HG03066 (cell line): Measurements from ENCODE around the gene SMOC2.

Source experiments
- ATAC-seq: cut with Tn5 transposase; IDR thresholded peaks from one replicate; pipeline ENCODE4 v1.9.1; 2021; ENCODE audit warnings: low read depth; ENCODE audit not compliant: unreplicated experiment

SMOC2 gene, protein sequence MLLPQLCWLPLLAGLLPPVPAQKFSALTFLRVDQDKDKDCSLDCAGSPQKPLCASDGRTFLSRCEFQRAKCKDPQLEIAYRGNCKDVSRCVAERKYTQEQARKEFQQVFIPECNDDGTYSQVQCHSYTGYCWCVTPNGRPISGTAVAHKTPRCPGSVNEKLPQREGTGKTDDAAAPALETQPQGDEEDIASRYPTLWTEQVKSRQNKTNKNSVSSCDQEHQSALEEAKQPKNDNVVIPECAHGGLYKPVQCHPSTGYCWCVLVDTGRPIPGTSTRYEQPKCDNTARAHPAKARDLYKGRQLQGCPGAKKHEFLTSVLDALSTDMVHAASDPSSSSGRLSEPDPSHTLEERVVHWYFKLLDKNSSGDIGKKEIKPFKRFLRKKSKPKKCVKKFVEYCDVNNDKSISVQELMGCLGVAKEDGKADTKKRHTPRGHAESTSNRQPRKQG

DNA sequence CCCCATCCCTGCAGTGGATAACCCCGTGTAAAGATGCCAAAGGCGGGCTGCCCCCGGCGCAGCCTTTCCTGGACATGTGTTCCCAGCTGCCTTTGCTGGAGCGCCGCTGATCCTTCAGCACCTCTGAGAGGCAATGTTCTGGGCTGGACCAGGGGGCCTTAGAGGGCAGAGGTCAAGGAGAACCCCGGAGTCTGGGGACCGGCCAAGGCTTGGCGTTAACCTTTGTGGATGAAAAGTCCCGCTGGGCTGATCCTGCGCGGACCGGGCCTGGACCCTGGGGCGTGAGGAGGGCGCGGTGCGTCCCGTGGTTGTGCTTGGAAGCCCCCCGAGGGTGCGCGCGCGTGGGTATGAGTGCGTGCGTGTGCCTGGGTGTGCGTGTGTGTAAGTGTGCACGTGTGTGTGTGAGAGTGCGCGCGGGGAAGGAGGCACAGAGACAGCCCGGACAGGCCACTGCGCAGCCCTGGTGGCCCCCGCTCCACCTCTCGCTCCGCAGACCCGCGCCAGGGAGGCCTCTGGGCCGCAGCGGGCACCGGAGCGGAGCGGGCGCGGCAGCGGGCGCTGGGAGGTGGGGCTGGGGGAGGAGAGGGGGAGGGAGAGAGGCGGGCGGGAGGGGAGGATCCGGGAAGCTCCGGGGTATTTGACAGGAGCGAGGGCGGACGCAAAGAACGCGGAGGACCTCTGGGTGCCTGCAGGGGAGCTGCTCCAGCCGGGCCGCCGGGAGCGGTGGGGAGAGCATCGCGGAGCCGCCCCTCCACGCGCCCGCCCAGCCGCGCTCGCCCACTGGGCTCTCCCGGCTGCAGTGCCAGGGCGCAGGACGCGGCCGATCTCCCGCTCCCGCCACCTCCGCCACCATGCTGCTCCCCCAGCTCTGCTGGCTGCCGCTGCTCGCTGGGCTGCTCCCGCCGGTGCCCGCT, at the start of gene SMOC2:
Gene SMOC2 (plus strand): TSS at position 665 of the 914 bp plus-strand sequence. CDS start 187 bp downstream, at position 852.
- ATAC-seq, result no peak

DNA sequence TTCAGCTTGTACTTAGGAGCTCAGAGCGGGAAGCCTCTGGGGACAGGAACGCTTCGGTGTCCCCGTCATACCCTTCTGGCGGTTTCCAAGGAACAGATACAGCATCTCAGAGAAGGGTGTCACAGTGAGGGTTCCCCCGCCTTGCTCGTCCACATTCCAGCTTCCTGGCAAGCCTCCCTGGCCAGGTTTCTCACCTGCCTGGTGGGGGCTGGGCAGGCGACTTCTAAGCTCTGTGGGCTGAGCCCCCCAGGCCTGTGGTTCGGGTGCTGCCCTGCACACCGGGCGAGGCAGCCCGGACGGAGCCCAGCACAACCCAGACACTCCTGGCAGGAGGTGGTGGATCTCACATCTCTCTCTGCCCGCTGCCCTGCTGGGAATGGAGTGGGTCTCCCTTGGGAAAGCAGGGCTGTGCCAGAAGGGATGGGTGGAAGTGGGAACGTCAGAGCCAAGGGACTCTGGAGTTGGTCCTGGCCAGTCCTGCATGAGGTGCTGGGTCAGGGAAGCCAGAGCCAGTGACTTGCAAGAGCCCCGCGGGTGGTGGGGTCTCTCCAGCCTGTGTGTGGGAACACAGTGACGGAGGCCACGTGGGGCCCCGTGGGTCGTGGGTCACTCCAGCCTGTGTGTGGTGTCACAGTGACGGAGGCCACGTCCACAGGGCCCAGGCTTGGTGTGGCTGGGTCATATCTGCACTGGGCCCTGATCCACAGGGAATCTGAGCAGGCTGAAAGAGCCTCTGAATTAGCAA, 47.7 kb upstream of the SMOC2 start:
- no peak for ATAC-seq

DNA sequence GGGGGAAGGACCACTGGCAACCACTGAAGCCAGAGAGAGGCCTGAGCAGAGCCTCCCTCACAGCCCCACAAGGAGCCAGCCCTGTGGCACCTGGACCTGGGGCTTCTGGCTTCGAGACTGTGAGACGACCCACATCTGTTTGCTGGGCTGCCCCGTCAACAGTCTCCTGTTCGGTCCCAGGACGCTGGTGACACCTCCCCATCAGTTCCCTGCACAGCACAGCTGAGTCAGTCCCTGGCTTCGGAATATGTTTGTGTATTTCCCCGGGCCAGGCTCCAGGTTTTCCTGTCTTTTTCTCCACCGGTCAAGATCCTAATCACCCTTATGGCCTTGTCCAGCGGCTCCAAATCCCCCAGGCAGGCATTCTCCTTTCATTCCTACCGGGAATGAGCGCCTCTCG, 46.4 kb upstream of the SMOC2 start:
- ATAC-seq, result no peak

DNA sequence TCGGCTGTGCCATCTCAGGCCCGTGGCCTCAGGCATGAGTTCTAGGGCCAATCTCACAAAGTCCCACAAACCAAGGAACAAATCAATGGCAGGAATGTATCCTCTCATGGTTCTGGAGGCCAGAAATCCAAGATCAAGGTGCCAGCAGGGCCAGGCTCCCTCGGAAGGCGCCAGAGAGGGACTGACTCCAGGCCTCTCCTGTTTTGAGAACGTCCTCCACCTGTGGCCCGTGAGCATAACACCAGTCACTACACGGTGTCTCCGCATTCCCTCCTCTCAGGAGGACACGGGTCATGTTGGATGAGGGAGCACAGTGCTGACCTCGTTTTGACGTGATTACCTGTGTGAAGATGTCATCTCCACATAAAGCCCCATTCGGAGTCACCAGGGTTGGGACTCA, 45.0 kb upstream of the SMOC2 start:
- ATAC-seq, result no peak

DNA sequence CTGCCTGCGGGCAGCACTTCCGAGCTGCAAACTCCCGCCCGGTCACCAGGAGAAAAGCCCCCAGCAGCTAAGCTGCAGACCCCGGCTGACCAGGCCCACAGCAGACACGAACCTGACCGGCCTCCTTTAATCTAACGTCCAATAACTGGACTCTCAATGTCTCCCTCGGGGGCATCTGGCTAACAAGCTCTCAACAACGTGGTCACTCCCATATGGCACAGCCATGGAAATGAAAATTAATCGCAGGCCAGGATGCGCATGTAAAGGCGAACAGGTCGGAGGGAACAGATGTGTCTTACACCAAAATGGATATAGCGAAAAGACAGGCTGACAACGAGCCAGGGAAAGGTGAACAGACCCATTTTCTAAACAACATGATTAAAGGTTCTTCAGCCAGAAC, 44.4 kb upstream of the SMOC2 start:
- no peak for ATAC-seq

DNA sequence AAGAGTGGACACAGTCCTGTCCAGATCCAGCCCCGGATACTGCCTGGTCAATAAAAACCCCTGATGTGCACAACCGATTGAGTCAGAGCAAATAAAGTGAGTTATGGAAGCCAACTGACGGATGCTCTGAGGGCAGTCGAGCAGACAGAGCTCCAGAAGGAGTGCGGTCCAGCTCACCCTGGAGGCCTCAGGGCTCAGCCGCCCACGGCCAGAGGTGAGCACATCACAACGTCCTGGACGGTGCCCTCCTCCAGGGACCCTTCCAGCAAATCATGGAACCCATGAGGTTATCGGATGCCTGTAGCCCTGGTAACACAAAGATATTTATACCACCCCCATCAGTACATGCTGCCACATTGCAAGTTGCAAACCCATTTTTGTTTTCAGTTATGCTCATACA, 44.0 kb upstream of the SMOC2 start:
- no peak for ATAC-seq

DNA sequence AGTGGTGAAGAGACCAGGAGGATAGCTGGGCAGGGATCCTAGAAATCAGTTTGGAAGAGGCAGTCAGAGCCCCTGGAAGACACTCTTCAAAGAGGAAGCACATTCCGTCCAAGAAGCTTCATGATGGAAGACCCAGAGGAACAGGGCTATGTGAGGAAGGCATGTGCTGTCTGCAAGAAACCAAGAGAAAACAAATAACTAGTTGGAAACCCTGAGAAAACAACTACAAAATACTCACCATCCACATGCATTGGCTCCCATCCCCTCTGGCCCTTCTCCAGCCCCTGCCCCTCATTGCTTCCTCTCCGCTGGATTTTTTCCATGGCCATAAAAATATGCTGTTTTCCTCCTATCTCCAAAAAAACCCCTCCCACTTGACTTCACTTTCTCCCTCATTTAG, 40.9 kb upstream of the SMOC2 start:
- no peak for ATAC-seq

DNA sequence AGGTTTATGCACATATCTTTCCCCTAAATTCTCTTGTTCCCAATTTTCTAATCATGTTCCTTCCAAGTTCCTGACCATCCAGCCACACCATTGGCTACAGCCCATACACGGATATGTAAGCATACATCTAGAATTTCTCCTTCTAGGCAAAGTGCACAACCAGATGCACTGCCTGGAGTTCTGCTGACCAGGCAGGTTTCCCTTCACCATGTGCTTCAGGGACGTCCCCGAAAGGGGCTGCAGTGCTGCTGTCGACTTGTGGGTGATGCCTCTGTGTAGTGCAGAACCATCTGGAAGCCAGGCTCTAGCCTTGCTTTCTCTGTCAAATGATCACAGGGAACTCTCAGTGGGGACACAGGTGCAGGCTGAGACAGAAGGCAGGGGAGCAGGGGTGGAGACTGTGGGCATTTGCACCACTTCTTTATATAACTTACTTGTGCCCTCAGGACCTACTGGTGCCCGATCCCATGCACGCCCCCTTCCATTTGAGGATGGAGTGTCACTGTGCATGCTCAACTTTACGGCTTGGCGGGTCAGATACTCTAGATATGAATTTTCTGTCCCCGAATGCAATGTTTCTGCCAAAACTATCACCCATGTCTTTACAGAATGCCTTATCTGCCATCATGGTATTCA, 37.5 kb upstream of the SMOC2 start:
- no peak for ATAC-seq

DNA sequence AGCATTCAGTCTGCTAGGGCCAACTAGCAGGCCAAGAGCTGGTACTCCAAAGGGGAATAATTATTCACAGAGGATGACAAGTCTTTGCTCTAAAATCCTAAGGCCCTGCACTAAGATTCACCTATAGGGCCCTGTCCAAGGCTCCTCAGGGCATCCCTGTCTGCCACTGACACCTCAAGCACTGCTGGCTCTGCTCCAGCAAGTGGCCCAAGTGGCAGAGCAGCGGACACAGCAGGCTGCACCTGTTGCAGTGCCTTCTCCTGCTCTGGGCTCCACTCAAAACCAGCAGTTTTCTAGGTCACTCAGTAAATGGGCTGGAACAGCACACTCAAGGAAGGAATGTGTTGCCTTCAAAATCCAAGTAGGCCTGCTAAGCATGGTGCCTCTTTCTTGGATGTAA, 36.4 kb upstream of the SMOC2 start:
- ATAC-seq, result no peak

DNA sequence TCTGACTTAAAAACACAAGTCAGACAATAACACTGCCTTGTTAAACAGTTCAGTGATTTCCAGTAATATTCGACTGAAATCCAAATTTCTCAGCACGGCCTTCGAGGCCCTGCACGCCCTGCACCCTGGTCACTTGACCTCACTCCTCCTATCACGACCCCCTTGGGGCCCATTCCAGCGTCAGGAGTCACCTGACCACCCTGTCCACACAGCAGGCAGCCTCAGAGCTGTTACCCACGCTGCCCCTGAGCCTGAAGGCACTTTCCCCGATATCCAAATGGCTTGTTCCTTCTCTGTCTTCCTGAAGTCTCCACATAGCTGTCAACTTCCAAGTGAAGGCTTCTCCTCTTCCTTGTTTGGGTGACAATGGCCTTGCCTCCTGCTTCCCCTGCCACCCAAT, 33.1 kb upstream of the SMOC2 start:
- no peak for ATAC-seq

DNA sequence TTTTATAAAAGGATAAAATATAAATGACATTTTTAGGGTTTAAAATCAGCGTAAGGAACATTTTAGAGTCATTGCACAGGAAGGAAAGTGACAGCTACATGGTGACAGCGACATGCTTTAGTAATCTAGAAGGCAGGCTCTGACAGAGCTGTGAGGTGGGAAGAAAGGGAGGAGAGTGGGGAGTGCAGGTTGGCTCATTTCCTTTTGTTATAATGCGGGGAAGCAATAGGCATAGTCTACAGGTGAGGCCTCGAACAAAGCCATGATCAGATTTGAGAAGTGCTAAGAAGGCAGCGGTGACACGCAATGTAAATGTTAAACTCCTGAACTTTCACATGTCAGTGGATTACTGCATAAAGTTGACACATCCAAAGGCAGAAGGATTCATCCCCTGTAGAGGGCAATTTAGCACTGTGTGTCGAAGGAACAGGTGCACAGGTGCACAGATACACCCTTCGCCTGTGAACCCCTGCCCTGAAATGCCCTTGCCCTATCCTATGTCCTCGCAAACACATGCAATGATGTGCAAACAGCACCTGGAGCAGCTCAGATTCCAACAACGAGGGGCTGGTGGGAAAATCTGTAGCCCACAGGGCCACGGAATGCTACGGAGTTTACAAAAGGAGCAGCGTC, 32.4 kb upstream of the SMOC2 start:
- ATAC-seq, result no peak

DNA sequence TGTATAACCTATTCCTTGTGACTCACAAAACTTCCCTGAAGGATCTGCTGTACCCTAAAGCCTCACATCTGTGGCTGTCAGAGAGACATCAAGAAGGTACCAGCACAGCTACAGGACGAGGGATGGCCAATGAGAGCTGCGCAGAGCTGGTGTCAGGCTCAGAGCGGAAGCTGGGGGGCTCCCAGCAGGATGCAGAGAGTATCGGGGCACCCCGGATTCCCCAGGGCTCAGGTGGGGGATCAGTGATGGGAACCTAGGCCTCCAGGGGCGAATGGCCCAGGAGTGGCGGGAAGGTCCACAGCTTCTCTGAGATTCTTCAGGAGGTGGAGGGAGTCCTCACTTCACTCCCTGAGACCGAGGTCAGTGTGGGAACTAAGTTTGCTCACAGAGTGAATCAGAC, 30.9 kb upstream of the SMOC2 start:
- no peak for ATAC-seq

DNA sequence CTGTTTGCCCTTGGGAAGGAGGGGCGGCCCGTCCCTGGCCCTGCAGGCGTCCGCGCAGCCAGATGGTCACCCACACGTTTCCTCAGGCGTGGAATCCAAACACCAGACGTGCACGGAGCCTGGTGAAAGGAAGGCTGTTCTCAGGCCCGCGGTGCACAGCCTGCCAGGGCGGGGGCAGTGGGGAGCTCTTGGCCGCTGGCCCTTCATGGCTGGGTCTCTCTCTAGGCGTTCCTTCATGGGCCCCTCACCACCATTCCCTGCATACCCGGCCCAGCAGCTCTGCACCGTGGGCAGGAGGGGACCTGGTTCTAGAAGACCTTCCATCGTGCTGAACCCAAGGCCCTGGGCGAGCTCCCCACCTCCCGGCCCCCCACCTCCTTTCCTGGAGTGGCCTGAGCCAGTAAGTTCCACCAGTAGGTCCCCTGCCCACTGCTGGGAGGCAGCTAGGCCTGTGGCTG, 30.4 kb upstream of the SMOC2 start:
- no peak for ATAC-seq

DNA sequence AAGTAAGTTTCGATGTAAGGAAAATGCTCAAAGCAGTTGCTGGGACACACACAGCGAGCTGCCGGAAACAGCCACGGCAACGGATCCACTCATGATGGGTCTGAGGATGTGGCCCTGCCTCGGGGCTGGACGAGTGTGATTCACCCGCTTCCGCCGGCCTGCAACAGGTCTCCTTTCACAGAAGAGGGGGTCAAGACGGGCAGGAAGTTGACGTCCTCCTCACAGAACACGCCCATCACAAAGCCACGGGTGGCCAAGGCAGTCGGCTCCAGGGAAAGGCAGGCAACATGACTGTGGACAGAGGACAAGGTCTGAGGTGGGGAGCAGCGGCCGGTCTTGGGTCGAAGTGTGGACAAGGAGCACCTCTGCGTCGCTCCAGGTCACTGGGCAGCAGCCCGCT, 29.9 kb upstream of the SMOC2 start:
- no peak for ATAC-seq

DNA sequence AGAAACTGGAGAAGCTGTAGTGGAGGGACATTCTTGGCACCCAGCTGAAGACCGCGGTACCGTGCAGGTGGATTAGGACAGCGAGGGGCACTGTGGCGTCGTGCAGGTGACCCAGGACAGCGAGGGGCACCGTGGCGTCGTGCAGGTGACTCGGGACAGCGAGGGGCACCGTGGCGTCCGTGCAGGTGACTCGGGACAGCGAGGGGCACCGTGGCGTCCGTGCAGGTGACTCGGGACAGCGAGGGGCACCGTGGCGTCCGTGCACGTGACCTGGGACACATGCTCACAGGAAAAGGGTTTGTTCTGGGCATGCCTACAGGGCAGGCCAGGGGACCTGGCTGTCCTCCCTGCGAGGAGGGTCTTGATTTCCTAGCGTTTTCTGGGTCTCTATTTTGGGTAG, 29.2 kb upstream of the SMOC2 start:
- ATAC-seq, result no peak

DNA sequence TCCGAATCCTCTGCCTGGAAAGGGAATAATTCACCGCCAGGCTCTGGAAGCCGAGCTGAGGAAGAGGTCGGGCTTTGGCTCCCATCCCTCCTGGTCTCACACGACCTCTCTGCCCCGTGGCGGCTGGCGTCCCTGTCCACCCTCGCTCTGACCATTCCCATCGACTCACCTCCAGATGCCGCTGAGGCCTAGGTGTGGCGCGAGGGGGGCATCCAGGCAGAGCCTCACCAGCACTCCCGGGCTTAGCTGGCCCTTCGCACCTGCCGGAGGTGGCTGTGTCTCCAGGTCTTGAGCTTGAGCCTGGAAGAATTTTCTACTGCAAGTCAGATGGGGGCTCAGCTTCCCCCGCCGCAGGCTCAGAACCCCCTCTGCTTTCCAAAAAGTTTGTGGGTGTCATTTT, 28.5 kb upstream of the SMOC2 start:
- no peak for ATAC-seq

DNA sequence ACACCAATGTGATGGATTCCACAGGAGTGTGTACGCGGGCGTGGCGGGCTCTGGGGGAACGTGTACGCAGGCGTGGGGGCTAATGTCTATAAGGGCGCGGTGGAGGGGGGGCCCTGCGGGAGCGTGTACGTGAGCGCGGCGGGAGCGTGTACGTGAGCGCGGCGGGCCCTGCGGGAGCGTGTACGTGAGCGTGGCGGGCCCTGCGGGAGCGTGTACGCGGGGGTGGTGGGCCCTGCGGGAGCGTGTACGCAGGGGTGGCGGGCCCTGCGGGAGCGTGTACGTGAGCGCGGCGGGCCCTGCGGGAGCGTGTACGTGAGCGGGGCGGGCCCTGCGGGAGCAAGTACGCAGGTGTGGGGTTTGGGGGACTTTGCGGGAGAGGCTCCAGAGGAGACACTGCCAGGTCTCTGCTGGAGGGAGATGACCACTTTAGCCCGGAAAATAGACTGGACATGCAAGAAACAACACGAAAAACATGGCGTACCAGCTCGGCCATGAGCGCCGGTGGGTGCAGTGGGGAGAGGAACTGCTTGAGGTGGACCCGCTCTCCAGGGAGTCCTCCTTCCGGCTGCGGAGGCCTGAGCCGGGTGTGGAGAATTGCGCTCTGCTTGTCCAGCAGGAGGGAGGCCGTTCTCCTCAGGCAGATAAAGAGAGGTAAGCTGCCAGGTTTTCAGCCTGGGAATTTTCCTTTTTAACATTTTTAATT, 27.8 kb upstream of the SMOC2 start:
- no peak for ATAC-seq

DNA sequence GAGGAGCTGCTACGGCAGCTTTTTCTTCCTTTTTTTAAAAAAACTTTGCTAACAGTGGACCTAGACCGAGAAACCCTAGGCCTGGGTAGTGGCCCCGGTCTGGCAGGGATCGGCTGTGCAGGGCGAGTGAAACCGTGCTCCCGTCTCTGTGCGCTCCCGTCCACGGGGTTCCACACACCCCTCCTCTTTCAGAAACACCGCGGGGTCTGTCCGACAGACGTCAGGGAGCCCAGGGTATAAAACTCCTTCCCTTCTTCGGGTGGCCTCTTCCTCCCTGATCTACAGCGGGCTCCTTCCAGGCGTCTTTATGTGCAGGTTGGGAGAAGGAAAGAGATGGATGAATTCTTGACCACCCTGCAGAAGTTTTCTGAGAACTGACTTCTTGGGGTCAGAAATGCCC, 27.1 kb upstream of the SMOC2 start:
- no peak for ATAC-seq

DNA sequence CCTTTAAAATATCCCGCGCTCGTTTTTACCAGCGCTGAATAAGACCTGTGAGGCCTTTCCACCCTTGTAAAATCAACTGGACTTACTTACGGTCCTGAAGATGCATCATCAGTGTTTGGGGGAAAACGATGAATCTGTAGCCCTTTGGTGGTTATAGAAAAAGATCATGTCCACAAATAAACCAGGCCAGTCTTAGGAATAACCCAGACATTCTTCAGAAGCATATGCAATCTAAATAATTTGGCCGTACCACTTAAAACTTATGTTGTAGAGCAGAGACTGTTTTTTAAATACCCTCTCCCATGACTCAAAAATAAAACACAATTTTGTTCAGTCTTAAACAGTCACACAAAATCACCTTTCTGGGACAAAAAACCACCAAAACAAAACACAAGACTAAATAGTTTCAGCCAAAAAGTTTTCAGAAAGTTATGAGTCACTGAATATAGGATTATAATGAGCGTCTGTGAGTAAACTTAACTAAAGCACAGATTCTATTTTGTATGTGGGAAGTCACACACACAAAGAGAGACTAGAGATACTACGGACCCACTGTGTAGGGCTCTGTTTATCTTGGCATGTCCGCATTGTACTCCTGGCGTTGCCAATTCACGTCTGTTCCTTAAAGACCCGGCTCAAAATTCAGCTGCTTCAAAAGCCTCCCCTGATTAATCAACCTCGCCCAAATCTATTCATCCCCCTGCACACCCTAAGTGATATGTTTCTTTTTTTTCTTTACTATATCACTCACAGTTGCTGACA, 26.5 kb upstream of the SMOC2 start:
- no peak for ATAC-seq
